HG03159 (cell line): ENCODE results near the gene PPFIA1.
"Not testable (repeated sequence)": the region's sequence is repeated elsewhere in the genome, so short reads cannot be mapped to it uniquely, and the experiment has no call there.

ENCODE experiments used
- ATAC-seq: cut with Tn5 transposase; IDR thresholded peaks from one replicate; pipeline ENCODE4 v1.9.1; 2021; ENCODE audit warnings: mild to moderate bottlenecking, moderate library complexity; ENCODE audit not compliant: unreplicated experiment

Gene PPFIA1

GRCh38 chr11:70322666-70323065, 52.2 kb downstream of the PPFIA1 start:
- ATAC-seq = no peak

DNA sequence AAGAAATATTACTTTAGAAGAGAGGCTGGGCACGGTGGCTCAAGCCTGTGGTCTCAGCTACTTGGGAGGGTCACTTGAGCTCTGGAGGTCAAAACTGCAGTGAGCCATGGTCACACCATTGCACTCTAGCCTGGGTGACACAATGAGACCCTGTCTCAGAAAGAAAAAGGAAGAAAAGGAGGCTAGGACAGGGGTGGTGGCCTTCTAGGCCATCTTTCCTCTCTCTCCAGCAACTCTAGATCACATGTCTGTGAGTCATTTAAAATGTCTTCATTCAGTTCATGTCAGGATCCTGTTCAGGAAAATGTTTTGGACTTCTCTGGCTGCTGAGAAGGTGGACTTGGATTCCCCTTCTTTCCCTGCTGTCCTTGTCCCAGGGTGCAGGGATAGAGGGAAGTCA, 53.3 kb downstream of the PPFIA1 start:
- ATAC-seq = no peak

DNA sequence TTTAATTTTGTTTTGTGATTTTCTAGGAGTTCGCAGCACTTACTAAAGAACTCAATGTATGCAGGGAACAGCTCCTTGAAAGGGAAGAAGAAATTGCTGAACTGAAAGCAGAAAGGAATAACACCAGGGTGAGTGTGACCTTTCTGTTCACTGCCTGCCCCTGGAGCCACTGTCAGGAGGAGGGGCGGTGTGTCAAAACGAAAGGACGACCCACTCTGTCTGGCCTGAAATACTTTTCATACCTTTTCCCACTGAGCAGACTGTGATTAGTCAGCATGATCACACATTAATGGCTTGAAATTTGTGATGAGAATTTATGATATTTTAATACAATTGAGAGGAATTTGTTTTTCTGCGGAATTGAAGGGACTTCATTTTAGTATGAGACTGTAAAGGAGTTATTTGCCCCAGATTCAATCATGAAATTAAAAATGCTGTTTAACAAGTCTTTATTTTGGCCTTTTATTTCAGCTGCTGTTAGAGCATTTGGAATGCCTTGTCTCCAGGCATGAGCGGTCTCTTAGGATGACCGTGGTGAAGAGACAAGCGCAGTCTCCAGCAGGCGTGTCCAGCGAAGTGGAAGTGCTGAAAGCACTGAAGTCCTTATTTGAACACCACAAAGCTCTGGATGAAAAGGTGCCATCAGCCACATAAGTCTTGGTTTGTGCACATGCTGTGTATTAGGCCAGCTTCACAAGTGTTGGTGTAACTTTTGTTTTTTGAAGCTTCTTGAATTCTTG, 54.1 kb downstream of the PPFIA1 start:
- ATAC-seq = no peak

- no peak for ATAC-seq
These were observed 55.3 kb downstream of the PPFIA1 start for GRCh38 chr11:70325824-70326223.

GRCh38 chr11:70326365-70326811, 55.9 kb downstream of the PPFIA1 start:
- no peak for ATAC-seq

GRCh38 chr11:70326833-70327232, 56.3 kb downstream of the PPFIA1 start:
- ATAC-seq = no peak

GRCh38 chr11:70327717-70328116, 57.2 kb downstream of the PPFIA1 start:
- no peak for ATAC-seq

GRCh38 chr11:70328556-70328955, 58.1 kb downstream of the PPFIA1 start:
- no peak for ATAC-seq

DNA sequence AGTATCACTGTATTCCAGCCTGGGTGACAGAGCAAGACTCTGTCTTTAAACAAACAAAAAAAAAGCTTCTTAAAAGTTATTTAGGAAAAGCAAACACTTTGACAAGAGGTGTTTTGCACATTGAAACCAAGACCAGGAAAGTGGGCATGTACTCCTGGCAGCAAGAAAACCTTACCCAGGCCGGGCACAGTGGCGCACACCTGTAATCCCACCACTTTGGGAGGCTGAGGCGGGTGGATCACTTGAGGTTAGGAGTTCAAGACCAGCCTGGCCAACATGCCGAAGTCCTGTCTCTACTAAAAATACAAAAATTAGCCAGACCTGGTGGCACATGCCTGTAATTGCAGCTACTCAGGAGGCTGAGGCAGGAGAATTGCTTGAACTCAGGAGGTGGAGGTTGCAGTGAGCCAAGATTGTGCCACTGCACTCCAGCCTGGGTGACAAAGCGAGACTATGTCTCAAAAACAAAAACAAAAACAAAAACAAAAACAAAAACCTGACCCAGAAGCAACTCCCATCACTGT, 60.9 kb downstream of the PPFIA1 start:
- ATAC-seq = not testable (repeated sequence)

DNA sequence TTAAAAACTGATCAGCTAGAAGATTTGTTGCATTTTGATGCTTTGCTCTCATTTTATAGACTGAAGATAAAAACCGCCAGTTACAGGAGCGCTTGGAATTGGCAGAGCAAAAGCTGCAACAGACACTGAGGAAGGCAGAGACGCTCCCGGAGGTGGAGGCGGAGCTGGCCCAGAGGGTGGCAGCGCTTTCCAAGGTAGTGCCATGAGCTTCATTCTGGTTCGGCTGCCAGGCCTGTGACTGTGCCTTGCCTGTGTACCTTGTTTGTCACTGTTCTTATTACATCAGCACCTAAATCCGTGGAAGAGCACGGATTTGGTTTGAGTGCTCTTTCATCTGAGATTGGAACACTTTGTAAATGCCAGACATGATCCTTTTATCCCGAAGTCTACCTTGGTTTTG, 61.4 kb downstream of the PPFIA1 start:
- ATAC-seq = no peak

DNA sequence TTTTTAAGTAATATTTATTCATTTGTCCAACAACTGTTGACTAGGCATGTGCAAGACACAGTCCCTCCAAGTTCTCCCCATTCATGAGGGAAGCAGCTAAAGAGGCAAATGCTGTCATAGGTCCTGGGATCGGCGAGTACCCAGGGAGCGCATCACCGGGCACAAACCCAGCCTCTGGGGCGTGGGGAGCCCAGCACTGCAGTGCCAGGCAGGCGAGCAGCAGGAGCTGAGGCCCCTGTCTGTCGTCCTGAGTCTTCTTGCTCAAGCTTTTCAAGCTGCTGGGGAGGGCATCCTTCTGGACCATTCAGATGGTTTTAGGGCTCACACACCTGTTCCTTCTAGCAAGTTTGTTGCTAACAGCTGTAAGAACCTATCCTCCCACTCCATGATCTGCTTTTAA, 62.1 kb downstream of the PPFIA1 start:
- ATAC-seq = no peak

DNA sequence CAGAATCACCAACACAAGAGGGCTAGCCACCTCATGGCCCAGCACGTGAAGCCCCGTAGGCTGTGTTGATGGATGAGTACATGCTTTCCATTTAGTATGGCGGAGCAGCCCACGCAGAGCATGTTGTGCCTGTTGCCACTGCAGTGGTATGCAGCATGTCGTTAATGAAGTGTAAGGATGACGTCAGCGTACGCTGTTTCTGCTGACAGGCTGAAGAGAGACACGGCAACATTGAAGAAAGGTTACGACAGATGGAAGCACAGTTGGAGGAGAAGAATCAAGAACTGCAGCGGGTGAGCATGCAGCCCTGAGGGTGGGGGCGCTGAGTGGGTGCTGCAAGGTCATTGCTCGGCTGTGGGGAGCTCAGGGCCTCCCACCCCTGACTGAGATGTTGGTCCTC, 62.8 kb downstream of the PPFIA1 start:
- no peak for ATAC-seq

DNA sequence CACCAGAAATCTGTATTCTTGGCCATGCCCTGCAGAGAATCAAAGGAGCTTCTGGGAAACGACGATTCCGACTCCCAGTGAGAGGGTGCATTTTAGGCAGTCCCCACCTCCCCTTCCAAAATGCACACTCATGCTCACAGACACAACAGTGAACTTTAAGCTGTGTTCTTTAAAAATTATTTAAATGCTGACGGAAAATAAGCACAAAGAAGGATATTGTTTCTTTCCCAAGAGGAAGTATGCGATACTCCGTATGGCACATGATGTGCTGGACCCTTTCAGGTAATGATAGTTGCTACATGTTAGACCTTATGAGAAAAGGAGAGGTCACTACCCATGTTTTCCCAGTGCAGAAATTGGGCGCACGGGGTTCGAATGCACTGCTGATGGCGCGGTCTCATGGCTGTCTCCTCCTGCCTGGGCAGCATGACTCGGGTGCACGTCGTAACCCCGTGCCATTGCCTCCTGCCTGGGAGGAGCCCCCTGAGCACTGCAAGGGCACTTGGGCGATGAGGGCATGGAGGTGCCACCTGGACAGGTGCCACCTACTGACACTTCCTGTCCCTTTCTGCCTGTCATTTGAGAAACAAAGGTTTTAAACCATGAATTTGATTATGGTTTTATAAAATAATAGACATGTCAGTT, 64.0 kb downstream of the PPFIA1 start:
- no peak for ATAC-seq

GRCh38 chr11:70335511-70335910, 65.0 kb downstream of the PPFIA1 start:
- ATAC-seq = no peak

GRCh38 chr11:70338594-70338993, 68.1 kb downstream of the PPFIA1 start:
- ATAC-seq = no peak

- ATAC-seq = no peak
These were observed 68.6 kb downstream of the PPFIA1 start for GRCh38 chr11:70339066-70339465.

DNA sequence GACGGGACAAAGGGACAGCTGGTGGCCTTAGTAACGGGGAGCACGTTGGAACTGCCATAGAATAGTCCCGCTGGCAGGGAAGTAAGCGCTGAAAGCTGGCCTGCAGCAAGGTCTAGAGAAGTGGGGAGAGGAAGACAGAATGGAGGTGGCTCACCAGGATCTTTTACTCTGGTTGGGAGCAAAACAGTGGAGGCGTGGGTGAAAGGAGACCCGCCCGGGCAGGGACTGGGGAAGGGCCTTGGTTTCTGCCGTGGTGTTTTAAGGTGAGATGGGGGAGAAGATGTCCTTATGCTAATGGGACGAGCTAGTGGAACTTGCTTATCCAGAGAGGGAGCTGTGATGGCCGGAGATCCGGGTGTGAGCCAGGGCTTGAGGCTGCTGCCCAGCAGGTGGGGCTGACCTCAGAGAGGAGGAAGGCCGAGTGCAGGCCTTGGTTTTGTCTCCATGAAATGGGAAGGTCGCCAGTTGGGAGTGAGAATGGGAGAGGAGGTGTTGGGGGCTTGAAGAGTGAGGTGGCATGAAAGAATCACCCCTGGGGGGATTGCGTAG, 71.5 kb downstream of the PPFIA1 start:
- ATAC-seq = no peak

- no peak for ATAC-seq
These were observed 73.1 kb downstream of the PPFIA1 start for GRCh38 chr11:70343636-70344035.

GRCh38 chr11:70348191-70348590, 77.7 kb downstream of the PPFIA1 start:
- no peak for ATAC-seq

DNA sequence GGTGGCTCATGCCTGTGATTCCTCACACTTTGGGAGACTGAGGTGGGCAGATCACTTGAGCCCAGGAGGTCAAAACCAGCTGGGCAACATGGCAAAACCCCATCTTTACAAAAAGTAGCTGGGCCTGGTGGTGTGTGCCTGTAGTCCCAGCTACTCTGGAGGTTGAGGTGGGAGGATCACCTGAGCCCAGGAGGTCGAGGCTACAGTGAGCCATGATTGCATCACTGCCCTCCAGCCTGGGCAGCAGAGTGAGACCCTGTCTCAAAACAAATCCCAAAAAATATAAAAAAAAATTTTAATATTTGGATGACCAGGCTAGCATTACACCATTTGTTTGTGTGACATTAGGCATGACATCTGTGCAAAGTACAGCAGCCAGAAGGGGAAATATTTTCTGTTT, 78.1 kb downstream of the PPFIA1 start:
- ATAC-seq = no peak

- no peak for ATAC-seq
These were observed 81.2 kb downstream of the PPFIA1 start for GRCh38 chr11:70351646-70352045.

DNA sequence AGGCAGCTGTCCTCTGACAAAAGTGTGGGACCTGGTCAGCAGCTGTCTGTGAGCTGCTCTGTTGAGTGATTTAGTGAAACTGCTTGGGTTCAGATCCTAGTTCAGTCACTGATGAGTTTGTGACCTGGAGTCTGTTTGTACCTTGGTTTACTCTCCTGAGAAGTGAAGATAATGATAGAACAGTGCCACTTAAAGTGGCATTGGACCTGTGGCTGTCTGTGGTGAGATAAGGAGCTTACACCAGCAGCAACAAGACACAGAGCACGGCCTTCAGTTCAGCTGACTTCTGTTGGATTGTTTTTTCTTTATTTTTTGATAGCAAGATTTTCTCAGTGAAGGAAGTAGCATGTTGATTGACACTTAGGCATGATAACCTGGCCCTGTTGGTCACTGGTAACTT, 81.6 kb downstream of the PPFIA1 start:
- no peak for ATAC-seq
